Mammary epithelial cell (primary cell): Measurements from ENCODE around the gene RBM25.

Experiments
- CTCF ChIP-seq, 2 donors: IDR thresholded peaks in 1 of 2; conservative IDR thresholded peaks in 1 of 2; 2 replicates each; pipeline ENCODE4 v1.5.1; 2011 to 2012; ENCODE audit warnings: inconsistent platforms in 2 of 2, low read length in 2 of 2, mild to moderate bottlenecking in 2 of 2, control low read depth in 1 of 2, low read depth in 1 of 2; ENCODE audit not compliant: insufficient read depth in 1 of 2; ENCODE audit errors: extremely low read depth in 1 of 2
- EZH2 ChIP-seq: IDR thresholded peaks from 2 replicates; pipeline ENCODE4 v1.6.1; 2012; ENCODE audit warnings: low read length, inconsistent platforms, borderline replicate concordance

GRCh38 chr14:73102806-73103497 lies 44.6 kb downstream of the RBM25 start:
- TF ChIP-seq CTCF (conservative IDR thresholded peaks at IDR 0.05 in 1 of 2, IDR thresholded peaks at IDR 0.05 in 1 of 2; ENCODE audit: extremely low read depth in 1 of 2, insufficient read depth in 1 of 2, low read depth in 1 of 2, low read length in 2 of 2) = no peak
- no peak for TF ChIP-seq EZH2
